GM18519 (cell line): ENCODE data around the gene PHF5A.
"Not testable (repeated sequence)": the region's sequence is repeated elsewhere in the genome, so short reads cannot be mapped to it uniquely, and the experiment has no call there.

Experiments used
- ATAC-seq: cut with Tn5 transposase; IDR thresholded peaks from one replicate; pipeline ENCODE4 v1.9.1; 2021; ENCODE audit warnings: mild to moderate bottlenecking, moderate library complexity; ENCODE audit not compliant: unreplicated experiment, low FRiP score

The PHF5A gene

DNA sequence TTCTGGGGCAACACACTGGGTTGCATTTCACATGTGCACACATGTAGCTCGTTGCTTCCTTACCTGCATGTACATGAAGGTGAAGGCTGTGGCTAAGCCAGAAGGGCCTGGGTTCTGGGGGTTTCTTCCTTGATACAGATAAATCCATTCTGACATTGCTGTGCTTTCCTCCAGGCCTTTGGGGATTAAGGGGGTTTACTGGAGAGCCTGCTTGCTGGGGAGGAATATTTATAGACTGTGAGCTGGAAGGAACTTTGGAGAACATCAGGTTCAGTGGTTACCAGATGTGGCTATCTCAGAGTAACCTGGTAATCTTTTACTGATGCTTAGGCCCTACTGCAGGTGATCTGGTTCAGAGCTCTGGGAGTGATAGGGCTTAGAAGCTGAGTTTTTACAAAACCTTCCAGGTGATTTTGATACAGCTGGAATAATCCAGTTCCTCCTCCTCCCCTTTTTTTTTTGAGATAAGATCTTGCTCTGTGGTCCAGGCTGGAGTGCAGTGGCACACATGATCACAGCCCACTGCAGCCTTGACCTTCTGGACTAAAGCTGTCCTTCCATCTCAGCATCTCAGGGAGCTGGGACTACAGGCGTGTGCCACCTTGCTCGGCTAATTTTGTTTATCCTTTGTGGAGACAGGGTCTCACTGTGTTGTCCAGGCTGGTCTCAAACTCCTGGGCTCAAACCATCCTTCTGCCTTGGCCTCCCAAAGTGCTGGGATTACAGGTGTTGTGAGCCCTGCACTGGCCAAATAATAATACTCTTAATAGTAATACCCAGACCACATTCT, 20.3 kb upstream of the PHF5A start:
- ATAC-seq: no peak

DNA sequence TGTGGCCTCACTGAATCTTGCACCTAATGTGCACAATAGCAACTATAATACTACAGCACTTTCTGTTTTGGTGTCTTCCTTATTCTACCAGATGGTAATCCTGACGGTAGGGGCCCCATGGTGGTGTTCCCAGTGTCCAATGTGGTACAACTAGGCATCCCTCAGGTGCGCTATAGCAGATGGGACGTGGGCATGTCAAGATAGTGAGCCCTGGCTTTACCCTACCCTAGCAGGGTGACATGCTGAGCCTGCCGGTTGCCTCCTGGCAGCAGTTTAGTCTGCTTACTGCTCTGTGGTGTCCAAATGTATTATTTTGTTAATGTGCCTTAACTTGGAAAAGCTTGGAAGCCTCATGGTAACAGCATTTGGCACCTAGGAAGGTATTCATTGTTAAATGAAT, 19.6 kb upstream of the PHF5A start:
- ATAC-seq: no peak

DNA sequence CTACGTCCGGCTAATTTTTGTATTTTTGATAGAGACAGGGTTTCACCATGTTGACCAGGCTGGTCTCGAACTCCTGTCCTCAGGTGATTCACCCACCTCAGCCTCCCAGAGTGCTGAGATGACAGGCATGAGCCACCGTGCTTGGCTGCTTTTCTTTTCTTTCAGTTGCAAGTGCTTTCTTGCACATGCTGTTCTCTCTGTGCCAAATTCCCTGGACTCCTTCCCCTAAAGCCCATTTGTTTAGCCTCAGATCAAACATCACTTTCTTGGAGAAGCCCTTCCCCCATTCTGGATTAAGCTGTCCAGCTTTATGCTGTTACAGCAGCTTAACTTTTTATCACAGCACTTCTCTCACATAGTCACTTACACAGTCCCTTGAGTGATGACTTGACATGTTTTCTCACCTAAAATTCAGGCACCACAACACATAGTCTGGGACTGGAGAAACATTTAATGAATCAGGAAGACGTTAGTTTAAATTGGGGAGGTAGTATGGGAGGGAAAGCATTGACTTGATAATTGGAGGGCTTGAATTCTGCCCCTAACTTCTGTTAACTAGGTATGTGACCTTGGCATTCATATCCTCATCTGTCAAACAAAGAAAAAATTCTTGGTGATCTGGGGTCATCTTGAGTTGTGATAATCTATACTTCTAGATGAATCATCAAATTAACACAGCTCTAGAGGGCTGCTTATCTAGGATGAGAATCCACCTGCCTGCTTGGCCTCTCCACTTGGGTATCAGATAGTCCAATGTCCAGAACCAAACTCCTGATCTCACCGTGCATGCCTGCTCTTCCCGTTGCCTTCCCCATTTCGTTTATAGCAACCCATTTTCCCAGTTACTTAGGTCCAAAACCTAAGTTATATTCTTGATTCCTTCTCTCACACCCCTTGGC, 18.8 kb upstream of the PHF5A start:
- ATAC-seq: no peak

DNA sequence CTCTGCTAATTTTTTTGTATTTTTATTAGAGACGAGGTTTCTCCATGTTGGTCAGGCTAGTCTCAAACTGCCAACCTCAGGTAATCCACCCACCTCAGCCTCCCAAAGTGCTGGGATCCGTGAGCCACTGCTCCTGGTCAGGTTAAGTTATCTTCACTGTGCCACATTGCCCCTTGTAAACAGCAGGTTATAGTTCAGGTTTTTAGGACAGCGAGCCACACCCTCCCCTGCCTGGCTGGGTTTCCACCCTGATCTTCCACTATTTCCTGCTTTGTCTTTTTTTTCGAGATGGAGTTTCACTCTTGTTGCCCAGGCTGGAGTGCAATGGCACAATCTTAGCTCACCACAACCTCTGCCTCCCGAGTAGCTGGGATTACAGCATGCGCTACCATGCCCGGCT, 16.5 kb upstream of the PHF5A start:
- ATAC-seq: no peak

DNA sequence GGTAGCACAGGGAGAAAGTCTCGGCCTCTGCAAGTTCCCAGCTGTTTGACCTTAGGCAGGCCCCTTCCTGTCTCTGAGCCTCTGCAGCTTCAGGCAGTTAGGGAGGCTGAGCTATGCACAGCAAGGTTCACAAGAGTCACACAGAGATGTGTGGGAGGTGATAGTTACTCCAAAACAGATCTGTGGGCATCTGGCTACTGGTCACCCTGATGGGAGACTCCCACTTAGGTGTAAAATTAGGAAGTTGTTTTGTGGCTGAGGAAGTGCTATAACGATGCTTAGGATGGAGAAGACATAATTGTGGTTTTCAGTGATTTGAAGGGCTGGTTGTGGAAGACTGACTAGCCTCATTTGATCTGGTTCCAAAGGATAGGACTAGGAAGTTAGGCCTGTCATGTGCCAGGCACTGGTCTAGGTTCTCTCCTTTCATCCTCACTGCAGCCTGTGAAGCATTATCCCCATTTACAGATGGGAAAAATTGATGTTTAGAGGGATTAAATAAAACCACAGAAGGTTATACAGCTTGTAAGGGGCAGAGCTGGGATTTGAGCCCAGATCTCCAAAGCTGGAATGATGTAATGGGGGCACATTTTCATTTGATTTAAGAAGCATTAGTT, 13.9 kb upstream of the PHF5A start:
- no peak for ATAC-seq

DNA sequence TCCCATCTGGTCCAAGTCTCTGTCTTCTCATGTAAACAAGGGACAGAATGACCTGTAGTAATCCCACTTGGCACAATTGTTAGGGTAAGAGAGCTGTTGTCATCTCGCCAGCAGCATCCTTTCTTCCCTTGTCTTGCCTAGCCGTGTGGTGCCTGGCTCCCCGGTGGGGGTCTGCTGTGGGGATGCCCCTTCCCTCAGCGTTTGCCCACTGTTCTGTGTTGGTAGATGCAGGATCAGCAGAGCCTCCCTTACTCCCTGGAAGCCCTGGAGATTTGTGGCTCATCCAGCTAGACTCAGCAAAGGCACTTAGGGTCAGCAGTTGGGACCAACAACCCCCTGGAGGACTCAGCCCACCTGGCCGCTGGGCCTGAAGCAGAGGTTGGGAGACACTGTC, 13.4 kb upstream of the PHF5A start:
- no peak for ATAC-seq

DNA sequence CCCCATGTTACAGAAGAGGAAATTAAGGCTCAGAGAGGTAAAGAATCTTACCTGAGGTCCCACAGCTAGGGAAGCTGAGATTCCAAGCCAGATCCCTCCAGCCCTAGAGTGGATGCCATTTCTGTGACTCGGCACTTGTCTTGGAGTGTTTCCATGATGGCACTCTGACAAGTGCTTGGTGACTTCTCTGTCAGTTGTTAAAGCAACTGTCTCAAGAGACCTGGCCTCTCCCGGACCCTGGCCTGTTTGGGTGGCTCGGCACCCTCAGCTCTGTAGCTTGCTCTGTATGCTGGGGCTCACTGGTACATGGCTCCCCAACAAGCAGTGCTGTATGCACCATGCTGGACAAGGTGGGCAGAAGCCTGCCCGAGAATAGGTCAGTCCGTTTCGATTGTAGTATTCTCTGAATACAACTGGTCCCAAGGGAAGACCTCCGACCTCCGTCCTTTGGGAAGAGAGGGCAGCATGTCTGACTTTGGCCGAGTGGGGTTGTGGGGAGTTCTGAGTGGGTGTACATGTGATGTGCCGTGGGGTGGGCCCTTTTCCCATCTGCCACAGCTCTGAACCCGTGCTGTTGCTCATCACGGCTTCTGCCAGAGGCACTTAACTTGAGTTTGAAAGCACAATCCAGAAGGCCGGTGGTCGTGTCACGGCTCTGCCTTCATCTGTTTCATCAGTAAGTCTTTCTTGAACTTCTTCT, 12.8 kb upstream of the PHF5A start:
- ATAC-seq: no peak

DNA sequence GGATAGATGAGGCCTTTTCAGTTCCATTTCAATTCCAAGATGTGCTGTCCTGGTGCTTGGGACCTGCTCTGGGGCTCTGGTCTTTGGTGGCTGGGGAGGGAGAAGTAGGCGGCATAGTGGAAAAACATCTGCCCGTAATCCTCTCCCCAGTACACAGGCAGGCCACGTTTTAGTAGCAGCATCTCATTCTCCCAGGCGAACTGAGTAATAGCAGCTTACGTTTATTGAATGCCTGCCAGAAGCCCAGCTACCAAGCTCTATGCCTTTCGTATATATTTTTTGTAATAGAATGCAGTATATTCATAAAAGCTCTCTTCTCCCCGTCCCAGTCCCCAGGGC, 11.9 kb upstream of the PHF5A start:
- no peak for ATAC-seq

DNA sequence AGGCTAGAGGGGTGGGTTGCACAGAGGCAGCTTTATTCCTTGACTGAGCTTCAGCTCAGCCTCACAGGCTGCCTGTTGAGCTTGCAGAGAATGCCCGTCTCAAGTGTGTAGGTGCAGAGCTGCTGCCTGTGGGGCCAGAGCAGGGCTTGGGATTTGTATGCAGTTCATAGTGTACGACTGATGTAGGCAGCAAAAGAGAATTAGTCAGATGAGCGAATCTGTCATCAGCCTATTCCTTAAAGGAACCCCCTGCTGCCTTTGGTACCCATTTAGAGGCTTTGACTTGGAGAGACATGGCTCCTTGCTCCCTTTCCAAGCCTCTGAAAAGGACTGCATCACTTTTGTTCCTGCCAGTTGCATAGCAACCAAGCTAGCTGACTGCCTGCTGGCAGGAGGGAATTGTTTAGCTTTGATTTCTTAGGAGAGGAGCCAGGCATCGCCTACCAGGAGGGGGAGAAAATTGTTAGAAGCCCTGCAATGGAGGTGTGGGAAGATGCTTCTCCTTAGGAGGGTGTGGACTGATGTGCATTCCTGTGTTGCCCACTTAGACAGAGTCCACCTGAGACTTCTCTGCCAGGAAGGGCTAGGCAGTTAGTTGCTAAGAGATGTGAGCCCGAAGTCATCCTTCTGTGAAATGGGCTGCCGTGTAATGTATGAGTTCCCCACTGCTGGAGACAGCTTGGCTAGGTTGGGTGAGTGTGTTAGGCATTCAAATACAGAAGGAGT, 11.3 kb upstream of the PHF5A start:
- no peak for ATAC-seq

DNA sequence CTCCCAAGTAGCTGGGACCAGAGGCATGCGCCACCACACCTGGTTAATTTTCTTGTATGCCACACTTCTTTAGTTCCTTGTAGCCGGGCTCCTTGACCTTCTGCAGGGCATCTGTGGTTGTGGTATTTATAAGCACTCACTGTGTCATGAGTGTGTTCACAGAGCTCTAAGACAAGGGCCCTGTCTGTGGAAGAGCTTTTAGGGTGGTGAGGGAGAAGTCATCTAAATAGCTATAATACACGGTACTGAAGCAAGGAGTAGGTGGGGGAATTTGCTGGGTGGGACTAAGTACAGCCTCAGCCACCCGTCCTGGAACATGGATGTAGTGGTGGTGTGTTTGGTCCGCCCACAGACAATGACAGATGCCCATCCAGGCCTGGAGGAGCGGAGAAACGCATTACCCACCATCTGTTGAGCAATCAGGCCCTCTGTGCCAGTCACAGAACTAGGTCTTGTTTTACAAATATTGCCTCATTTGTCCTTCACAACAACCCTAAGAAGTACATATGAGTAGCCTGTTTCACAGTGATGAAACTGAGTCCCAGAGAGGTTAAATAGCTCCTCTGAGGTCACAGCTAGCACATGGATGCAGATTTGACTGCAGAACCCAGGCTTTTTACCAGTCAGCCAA, 10.5 kb upstream of the PHF5A start:
- ATAC-seq: no peak

DNA sequence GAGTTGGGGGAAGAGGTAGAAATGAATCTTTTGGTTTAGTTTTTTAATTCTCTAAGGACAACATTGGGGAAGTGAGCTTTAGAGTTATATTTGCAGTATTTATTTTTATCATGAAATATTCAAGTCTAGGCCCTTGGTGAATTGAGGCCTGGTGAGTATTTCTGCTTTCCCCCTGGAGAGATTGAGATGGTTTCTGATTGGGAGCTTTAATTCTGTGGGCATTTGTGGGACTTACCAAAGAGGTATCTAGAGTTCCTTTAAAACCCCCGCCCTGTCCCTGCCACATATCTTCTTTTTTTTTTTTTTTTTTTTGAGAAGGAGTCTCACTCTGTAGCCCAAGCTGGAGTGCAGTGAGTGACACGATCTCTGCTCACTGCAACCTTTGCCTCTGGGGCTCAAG, 10.0 kb upstream of the PHF5A start:
- no peak for ATAC-seq

DNA sequence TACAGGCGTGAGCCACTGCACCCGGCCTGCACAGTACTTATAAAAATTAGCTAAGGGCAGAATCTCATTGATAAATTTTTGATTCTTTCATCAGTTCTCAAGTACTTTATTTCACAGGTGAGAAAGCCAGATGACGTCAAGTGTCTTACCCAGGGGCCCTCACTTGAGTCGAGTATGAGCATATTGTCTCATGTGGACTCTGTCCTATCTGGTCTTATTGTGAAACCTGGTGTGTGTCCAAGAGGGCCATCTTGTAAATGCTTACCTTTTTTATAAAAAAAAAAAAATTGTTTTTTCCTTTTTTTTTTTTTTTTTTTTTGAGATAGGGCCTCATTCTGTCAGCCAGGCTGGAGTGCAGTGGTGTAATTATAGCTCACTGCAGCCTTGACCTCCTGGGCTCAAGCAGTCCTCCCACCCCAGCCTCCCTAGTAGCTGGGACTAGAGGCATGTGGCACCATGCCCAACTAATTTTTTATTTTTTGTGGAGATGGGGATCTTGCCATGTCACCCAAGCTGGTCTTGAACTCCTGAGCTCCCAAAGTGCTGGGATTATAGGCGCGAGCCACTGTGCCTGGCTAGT, 6.5 kb upstream of the PHF5A start:
- no peak for ATAC-seq

DNA sequence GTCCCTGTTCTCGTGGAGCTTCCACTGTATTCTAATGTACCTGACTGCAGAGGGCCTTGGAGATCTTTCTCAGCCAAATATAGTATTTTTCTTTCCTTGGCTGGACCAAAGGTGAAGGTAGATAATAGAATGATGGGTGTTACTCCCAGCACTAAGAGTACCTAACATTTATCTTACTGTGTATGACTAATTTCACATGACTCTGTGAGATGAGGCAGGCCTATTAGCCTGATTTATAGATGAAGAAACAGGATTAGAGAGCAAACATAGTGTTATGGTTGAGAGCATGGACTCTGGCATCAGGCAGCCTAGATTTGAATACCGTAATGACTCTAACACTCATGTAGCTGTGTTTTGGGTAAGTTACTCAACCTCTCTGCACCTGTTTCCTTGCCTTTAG, 3.1 kb upstream of the PHF5A start:
- ATAC-seq: no peak

DNA sequence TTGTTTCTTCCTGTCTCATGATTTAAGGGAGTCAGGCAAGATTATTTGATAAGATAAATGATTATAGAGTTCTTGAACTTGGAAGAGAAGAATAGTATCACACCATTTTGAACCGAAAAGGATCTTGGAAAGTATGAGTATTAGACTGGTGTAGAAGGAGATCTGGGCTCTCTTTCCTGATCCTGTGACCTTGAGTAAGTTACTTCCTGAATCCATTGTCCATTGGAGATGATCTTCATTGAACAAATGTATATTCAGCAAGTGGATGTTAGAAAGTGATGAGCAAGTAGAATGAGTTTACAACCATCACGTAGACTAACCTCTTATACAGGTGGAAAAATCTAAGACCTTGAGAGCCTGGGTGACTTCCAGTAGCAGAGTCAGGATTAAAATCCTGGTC, 2.4 kb upstream of the PHF5A start:
- ATAC-seq: no peak

DNA sequence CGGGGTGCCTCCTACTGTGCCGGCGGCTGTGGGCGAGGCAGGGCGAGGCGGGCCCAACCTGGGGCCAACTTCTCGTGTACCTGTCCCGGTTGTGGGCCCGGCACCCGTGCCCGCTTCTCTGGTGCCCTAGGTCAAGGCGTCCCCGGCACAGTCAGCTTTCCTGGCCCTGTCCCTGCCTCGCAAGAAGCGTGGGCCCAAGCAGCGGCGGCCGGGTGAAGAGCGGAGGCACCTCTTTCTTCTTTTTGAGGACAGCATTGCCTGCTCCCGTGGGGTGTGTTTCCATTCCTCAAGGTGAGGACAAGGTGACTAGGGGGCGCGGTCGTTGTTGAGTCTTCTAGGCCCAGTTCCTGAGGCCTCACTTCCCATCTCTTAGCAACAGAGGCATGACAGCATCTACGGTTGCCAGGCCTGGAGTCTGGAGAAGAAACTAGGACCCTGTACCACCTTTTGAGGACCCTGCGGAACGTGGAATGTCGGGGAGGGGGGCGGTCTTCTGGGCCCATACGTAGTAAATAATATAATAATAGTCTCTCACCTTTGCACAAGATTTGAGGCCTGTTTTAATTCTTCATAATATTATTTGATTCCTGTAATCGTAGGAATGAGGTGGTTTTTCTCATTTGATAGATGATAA, 843 bp upstream of the PHF5A start:
- ATAC-seq: no peak

DNA sequence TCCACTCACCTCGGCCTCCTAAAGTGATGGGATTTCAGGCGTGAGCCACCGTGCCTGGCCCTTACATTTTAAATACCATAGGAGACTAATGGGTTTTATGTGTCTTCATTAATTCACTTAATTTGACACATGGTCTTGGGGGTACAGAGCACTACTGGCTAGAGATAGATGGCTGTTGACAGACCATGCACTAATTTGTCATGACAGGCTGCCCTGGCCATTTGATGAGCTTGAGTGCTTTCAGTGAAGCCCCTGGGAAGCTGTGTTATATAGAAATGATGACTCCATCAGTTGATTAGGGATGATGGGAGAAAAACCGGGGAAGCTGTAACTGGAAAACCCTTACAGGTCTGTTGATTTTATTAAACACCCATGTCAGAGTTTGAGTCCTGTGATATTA, 6.6 kb downstream of the PHF5A start:
- ATAC-seq: no peak

DNA sequence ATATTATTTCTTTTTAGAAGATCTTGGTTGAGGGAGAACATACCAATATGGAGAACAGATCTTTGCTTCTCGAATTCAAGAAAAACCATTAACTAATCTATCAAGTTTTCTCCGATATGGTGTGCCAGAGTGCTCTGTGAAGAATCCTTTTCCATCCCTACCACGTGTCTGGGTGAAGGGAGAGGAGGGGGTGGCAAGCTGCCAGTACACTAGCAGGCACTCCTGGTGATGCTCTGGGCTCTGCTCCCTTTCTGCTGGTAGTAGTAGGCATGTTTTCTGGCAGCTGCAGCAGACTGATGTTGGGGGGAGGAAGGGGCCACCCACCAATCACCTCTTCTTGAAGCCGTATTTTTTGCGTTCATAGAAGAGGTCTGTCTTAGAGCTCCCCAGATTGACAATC, 8.4 kb downstream of the PHF5A start:
- not testable (repeated sequence) for ATAC-seq

DNA sequence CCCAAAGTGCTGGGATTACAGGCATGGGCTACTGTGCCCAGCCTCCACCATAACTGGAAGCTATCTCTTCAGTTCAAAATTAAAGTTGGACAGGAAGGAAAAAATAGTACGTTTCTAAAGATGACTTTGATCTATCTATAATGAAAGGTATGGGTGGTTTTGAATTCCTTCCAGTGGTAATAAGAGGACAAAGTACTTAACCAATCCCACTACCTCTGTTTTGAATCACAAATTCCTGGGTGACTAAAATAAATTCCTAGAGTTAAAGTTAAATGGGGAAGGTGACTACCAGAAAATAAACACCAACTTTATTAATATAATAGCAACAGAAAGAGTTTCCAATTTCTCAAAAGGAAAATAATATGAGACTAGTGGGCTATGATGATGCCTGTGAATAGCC, 9.1 kb downstream of the PHF5A start:
- ATAC-seq: no peak

DNA sequence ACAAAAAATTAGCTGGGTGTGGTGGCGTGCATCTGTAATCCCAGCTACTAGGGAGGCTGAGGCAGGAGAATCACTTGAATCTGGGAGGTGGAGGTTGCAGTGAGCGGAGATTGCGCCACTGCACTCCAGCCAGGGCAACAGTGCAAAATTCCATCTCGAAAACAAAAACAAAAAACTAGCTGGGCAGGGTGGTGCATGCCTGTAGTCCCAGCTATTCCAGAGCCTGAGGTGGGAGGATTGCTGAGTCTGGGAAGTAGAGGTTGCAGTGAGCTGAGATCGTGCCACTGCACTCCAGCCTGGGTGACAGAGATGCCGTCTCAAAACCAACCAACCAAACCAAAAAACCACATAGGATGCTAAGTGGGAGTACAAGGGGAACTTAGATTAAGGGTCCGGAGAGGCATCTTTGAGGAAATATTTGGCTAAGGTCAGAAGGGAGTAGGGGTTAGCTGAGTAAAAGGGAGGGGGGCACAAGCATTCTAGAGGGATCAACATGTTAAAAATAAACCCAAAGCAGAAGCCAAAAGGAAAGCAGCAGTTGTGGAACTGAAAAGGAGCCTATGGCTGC, 10.2 kb downstream of the PHF5A start:
- ATAC-seq: no peak
